Measurements from ENCODE around the gene KCNIP4. TPM values are rescaled to one million over a fixed set of nuclear protein-coding genes. Genes with fewer than 3 reads are reported as not detected.

KCNIP4 gene
- total RNA-seq, 1 donor from 2014 or later = 0.59 TPM

DNA sequence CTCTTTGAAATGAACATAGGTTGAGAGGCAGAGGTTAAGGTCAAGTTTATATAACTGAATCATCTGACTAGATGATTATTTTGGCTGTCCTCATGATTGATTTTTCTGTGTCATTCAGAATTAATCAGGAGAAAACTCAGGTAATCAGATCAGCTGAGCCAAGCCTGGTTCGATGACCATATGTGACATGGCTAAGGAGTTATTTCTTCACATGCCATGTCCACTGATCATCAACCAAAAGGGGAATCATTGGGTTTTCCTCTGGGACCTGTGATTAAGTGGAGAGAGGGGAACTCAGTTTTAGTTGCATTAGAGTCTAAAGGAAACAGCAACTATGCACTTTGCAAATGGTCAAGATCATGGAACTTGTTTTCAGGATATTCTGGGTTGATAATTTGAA is 1268.6 kb downstream of the KCNIP4 start:
- no peak for TF ChIP-seq EZH2 (IDR thresholded peaks at IDR 0.05; ENCODE audit: insufficient read depth, low read length)
- TF ChIP-seq CTCF (IDR thresholded peaks at IDR 0.05; ENCODE audit: insufficient read depth, low read depth, low read length) = no peak
- H3K79me2 ChIP-seq (ENCODE audit: insufficient read depth, low read length) = no peaks in the 10 kb centered on the region
- Mint-ChIP-seq H3K27me3 (ENCODE audit: low read depth, unreplicated experiment) (peaks cover 3% of the 10 kb centered on the region), H3K27ac (ENCODE audit: unreplicated experiment) (no peak overlapping the region), H3K4me3 (ENCODE audit: unreplicated experiment) (no peak overlapping the region), H3K36me3 (ENCODE audit: low read depth, unreplicated experiment) (peaks cover 2% of the 10 kb centered on the region), H3K4me1 (ENCODE audit: low read depth, unreplicated experiment) (no peaks in the 10 kb centered on the region), H3K9me3 (ENCODE audit: unreplicated experiment) (peaks cover 4% of the 10 kb centered on the region)
- no peak overlapping the region for H3K4me2 ChIP-seq (ENCODE audit: low read length)
- H3K27me3 ChIP-seq (ENCODE audit: insufficient read depth, low read length) = peaks cover 15% of the 10 kb centered on the region
- no peak overlapping the region for H3K27ac ChIP-seq (ENCODE audit: low read depth, low read length)
- no peaks in the 10 kb centered on the region for H3K4me1 ChIP-seq (ENCODE audit: insufficient read depth, low read length)
- FAIRE-seq = no peak
- DNase-seq (ENCODE audit: low read depth) = no peak
- H2AFZ ChIP-seq (ENCODE audit: low read depth, low read length) = no peak overlapping the region
- no peaks in the 10 kb centered on the region for H4K20me1 ChIP-seq (ENCODE audit: insufficient read depth, low read length)
- H3K4me3 ChIP-seq (ENCODE audit: insufficient read depth, low read depth, low read length) = no peak overlapping the region
- H3K9me3 ChIP-seq (ENCODE audit: insufficient read depth, low read depth, low read length) = no peaks in the 10 kb centered on the region
- H3K9ac ChIP-seq (ENCODE audit: low read length) = no peak overlapping the region
- H3K36me3 ChIP-seq (ENCODE audit: insufficient read depth, low read length) = no peaks in the 10 kb centered on the region

Small RNA genes within 50 kb of the gene (microRNA-seq; reads per million reads assigned to microRNA genes)
- 3.8 reads per million, percentile 14 among the genes with 10 or more reads in this experiment for gene MIR7978
